IMR-90 (cell line): ENCODE measurements around the gene PHF8.

Experiments used
- CEBPB ChIP-seq: IDR thresholded peaks from 2 replicates; pipeline ENCODE4 v1.6.1; 2012; ENCODE audit warnings: low read depth, low read length, improper control_type of control experiment
- MXI1 ChIP-seq: IDR thresholded peaks from 2 replicates; pipeline ENCODE4 v1.6.1; 2012; ENCODE audit warnings: low read depth, mild to moderate bottlenecking, low read length, moderate library complexity, borderline replicate concordance
- POLR2A ChIP-seq: IDR thresholded peaks from 2 replicates; pipeline ENCODE4 v1.6.1; 2012; ENCODE audit warnings: mild to moderate bottlenecking, low read depth, low read length
- RAD21 ChIP-seq: IDR thresholded peaks from 2 replicates; pipeline ENCODE4 v1.6.1; 2012; ENCODE audit warnings: low read length, improper control_type of control experiment
- RFX5 ChIP-seq: IDR thresholded peaks from 2 replicates; pipeline ENCODE4 v1.8.0; 2012; ENCODE audit warnings: low read depth, mild to moderate bottlenecking, low read length, moderate library complexity
- TF ChIP-seq, protein P1 (sequence below): conservative IDR thresholded peaks from 2 replicates; pipeline ENCODE4 v1.5.1; 2012; ENCODE audit warnings: mild to moderate bottlenecking, low read depth, low read length, improper control_type of control experiment
- TF ChIP-seq, protein P2 (sequence below): fragments of 150-350 bp; IDR thresholded peaks from 2 replicates; pipeline ENCODE4 v1.6.1; 2017; ENCODE audit warnings: mild to moderate bottlenecking, antibody characterized with exemption, low read length, low read depth

DNA sequence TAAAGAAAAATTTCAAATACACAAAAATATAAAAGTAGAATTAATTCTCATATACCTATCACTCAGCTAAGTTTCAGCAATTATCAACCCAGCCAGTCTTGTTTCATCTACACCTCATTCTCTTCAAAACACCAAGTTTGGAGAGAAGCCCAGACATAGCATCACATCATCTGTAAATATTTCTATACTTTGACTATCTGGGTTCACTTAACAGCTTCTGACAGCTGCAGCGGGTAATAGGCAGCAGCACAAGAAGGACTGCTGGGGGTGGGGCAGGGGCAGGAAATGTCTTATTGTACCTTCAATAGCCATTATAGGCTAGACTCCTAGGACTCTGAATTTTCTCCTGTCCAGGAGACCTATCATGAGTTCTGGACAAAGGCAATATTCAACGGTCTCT lies 54.1 kb downstream of the PHF8 start:
- TF ChIP-seq, protein P1, sequence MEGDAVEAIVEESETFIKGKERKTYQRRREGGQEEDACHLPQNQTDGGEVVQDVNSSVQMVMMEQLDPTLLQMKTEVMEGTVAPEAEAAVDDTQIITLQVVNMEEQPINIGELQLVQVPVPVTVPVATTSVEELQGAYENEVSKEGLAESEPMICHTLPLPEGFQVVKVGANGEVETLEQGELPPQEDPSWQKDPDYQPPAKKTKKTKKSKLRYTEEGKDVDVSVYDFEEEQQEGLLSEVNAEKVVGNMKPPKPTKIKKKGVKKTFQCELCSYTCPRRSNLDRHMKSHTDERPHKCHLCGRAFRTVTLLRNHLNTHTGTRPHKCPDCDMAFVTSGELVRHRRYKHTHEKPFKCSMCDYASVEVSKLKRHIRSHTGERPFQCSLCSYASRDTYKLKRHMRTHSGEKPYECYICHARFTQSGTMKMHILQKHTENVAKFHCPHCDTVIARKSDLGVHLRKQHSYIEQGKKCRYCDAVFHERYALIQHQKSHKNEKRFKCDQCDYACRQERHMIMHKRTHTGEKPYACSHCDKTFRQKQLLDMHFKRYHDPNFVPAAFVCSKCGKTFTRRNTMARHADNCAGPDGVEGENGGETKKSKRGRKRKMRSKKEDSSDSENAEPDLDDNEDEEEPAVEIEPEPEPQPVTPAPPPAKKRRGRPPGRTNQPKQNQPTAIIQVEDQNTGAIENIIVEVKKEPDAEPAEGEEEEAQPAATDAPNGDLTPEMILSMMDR, result no peak
- TF ChIP-seq POLR2A, result no peak
- no peak for TF ChIP-seq RFX5
- no peak for TF ChIP-seq RAD21
- TF ChIP-seq, protein P2, sequence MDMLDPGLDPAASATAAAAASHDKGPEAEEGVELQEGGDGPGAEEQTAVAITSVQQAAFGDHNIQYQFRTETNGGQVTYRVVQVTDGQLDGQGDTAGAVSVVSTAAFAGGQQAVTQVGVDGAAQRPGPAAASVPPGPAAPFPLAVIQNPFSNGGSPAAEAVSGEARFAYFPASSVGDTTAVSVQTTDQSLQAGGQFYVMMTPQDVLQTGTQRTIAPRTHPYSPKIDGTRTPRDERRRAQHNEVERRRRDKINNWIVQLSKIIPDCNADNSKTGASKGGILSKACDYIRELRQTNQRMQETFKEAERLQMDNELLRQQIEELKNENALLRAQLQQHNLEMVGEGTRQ, result no peak
- no peak for TF ChIP-seq MXI1
- TF ChIP-seq CEBPB, result no peak
